Prostate gland (tissue), 2 donors: ENCODE results near the gene HLA-DQB1. TPM values are rescaled to one million over a fixed set of nuclear protein-coding genes. Genes with fewer than 3 reads are reported as not detected.

Source experiments
- DNase-seq: peaks from one replicate; pipeline ENCODE4 v3.0.0-alpha.2; 2019; ENCODE audit warnings: low spot score
- H3K27ac ChIP-seq, 2 donors: fragments of 200-600 bp; sonication (generic); 2 replicates each; pipeline ENCODE4 v1.5.1; 2017 to 2019
- H3K27me3 ChIP-seq: fragments of 200-600 bp; sonication (generic); replicated peaks from 2 replicates; pipeline ENCODE4 v1.5.1; 2019; ENCODE audit not compliant: insufficient read depth
- H3K36me3 ChIP-seq, 2 donors: fragments of 200-600 bp; sonication (generic); 1 replicate in 1 of 2; 2 replicates in 1 of 2; pipeline versions ENCODE4 v1.5.1 to v1.8.1; 2017 to 2019
- H3K4me1 ChIP-seq: fragments of 200-600 bp; sonication (generic); replicated peaks from 2 replicates; pipeline ENCODE4 v1.5.1; 2019
- H3K4me3 ChIP-seq, 2 donors: fragments of 200-600 bp; sonication (generic); 2 replicates each; pipeline ENCODE4 v1.5.1; 2017 to 2019
- H3K9me3 ChIP-seq: fragments of 200-600 bp; sonication (generic); 2 replicates; pipeline ENCODE4 v1.5.1; 2017
- POLR2A ChIP-seq: fragments of 450-650 bp; IDR thresholded peaks from one replicate; pipeline ENCODE4 v1.6.1; 2016; ENCODE audit warnings: antibody characterized with exemption, mild to moderate bottlenecking
- POLR2AphosphoS5 ChIP-seq: sonication (generic); formaldehyde crosslinking; IDR thresholded peaks from one replicate; pipeline ENCODE4 v1.6.1; 2017; ENCODE audit warnings: antibody characterized with exemption
- WGBS: methylation state at CpG from one replicate; pipeline ENCODE4 v1.1.5; 2018; 5-methylcytosine and 5-hydroxymethylcytosine counted together
- intact Hi-C: fragments of 100-400 bp; cut with DNase I; formaldehyde crosslinking; loops from one replicate; pipeline ENCODE4 v1.14.2; 2022
- total RNA-seq, 2 donors: library from RNA; depleted of rRNA; stranded (reverse); fragments of >200 nt; gene quantifications; one replicate each; pipeline ENCODE4 v1.1.0, GENCODE V29; 2016
- TF ChIP-seq, protein P1 (sequence below), 4 experiments: fragments of 200-600 bp in 2 of 4; fragments of 450-650 bp in 2 of 4; sonication (generic) in 2 of 4; IDR thresholded peaks; 1 replicate in 3 of 4; 2 replicates in 1 of 4; pipeline ENCODE4 v1.5.1; 2016 to 2019; ENCODE audit warnings: antibody characterized with exemption in 4 of 4, mild to moderate bottlenecking in 2 of 4, moderate library complexity in 2 of 4

Gene HLA-DQB1
- total RNA-seq, 2 donors from 2014 or later = 1.0 to 3.0 TPM

- no peak for DNase-seq
- 27% methylated on average over 3 of the region's 3 CpGs for WGBS
- no peaks in the 10 kb centered on the region for H3K36me3 ChIP-seq
These were observed 55.7 kb downstream of the HLA-DQB1 start for GRCh38 chr6:32610682-32611296.

DNA sequence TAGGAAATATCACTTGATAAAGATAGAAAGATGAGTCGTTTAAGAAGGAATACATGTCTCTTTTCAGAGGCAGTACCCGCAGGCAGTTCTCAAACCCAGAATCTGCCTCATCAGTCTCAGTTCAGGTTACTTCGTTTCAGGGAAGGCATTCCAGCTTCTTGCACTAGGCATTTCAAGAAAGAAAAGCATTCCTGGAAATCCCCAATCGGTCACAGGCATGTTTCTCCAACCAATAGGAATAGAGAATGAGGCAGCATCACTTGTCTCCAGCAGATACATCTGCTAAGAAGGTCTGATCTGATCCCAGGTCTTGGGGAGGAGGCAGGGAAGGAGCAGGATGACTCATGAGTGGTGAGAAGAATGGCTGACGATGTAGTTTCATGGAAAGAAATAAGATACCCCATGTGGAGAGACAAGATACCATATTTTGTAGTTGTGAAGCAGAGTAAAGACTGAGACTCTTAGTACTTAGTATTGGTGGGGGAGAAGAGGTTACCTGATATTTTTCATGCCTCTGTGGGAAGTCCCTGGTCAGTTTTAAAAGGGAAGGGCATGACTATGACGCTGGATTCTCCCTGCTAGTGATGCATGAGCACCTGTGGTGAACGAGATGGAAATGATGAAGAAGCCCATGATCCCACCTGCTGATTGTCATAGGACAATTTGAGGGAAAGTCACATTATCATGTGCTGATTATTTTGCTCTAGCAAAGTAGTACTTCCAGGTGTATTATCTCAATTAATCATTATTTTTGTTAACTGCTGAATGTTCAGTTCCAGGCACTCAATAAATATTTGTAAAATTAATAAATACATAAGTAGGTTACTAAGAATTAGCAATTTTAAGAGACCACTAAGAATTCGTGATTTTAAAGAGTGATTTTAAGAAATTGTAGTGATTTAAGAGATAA lies 56.5 kb downstream of the HLA-DQB1 start:
- WGBS = 13% methylated on average over 8 of the region's 8 CpGs

More at GRCh38 chr6:32610682-32611296, 55.7 kb downstream of the HLA-DQB1 start:
- H3K9me3 ChIP-seq = no peaks in the 10 kb centered on the region
- H3K4me3 ChIP-seq = no peak overlapping the region
- TF ChIP-seq POLR2AphosphoS5 = no peak
- TF ChIP-seq, protein P1, sequence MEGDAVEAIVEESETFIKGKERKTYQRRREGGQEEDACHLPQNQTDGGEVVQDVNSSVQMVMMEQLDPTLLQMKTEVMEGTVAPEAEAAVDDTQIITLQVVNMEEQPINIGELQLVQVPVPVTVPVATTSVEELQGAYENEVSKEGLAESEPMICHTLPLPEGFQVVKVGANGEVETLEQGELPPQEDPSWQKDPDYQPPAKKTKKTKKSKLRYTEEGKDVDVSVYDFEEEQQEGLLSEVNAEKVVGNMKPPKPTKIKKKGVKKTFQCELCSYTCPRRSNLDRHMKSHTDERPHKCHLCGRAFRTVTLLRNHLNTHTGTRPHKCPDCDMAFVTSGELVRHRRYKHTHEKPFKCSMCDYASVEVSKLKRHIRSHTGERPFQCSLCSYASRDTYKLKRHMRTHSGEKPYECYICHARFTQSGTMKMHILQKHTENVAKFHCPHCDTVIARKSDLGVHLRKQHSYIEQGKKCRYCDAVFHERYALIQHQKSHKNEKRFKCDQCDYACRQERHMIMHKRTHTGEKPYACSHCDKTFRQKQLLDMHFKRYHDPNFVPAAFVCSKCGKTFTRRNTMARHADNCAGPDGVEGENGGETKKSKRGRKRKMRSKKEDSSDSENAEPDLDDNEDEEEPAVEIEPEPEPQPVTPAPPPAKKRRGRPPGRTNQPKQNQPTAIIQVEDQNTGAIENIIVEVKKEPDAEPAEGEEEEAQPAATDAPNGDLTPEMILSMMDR (IDR thresholded peaks at IDR 0.05) = no peak
- TF ChIP-seq POLR2A = no peak
- no peaks in the 10 kb centered on the region for H3K4me1 ChIP-seq
- intact Hi-C loops = no loop called here
- H3K27me3 ChIP-seq = no peaks in the 10 kb centered on the region
- H3K27ac ChIP-seq = no peak overlapping the region

More for the DNA sequence above, 56.5 kb downstream of the HLA-DQB1 start:
- Histone ChIP-seq H3K27ac (no peak overlapping the region), H3K9me3 (no peaks in the 10 kb centered on the region), H3K36me3 (no peaks in the 10 kb centered on the region), H3K27me3 (no peaks in the 10 kb centered on the region), H3K4me3 (no peak overlapping the region), H3K4me1 (no peaks in the 10 kb centered on the region)
- TF ChIP-seq POLR2A = no peak
- intact Hi-C loops = no loop called here
- peak; percentile 41 for DNase-seq

Other genes starting within 250 kb of the HLA-DQB1 start
- 100 to 1,000 TPM; 116 to 145 TPM for gene HLA-DRA, start 226.8 kb downstream of the HLA-DQB1 start, total RNA-seq
- not detected for gene HLA-DRB5, start 136.4 kb downstream of the HLA-DQB1 start, total RNA-seq
- 10 to 100 TPM; 14.7 to 22.1 TPM for gene HLA-DRB1, start 76.8 kb downstream of the HLA-DQB1 start, total RNA-seq
- gene HLA-DQA1, start 29.3 kb downstream of the HLA-DQB1 start, total RNA-seq = 1 to 10 TPM; 2.4 to 3.7 TPM
- gene HLA-DQA2, start 74.7 kb upstream of the HLA-DQB1 start, total RNA-seq = 1 to 10 TPM in 1 of 2 donors, under 1 TPM in 1; 0.45 to 1.6 TPM
- 1 to 10 TPM in 1 of 2 donors, not detected in 1; 1.5 TPM for gene HLA-DQB2, start 96.9 kb upstream of the HLA-DQB1 start, total RNA-seq
- gene HLA-DOB, start 150.3 kb upstream of the HLA-DQB1 start, total RNA-seq = under 1 TPM in 1 of 2 donors, not detected in 1; 0.41 TPM
- gene TAP2, start 172.1 kb upstream of the HLA-DQB1 start, total RNA-seq = 10 to 100 TPM in 1 of 2 donors, 1 to 10 TPM in 1; 7.1 to 15.8 TPM
- gene PSMB8, start 177.4 kb upstream of the HLA-DQB1 start, total RNA-seq = 10 to 100 TPM; 30.7 to 47.3 TPM
- 10 to 100 TPM; 30.6 to 47.4 TPM for gene TAP1, start 187.0 kb upstream of the HLA-DQB1 start, total RNA-seq
- 10 to 100 TPM; 22.4 to 27.7 TPM for gene PSMB9, start 187.5 kb upstream of the HLA-DQB1 start, total RNA-seq